HepG2 (cell line): ENCODE measurements around the gene ADGRG1. TPM values are rescaled to one million over a fixed set of nuclear protein-coding genes. Genes with fewer than 3 reads are reported as not detected.

Source experiments
- CBFB ChIP-seq: sonication (generic); formaldehyde crosslinking; IDR thresholded peaks from 2 replicates; pipeline ENCODE4 v1.4.0; 2020; ENCODE audit warnings: missing genetic modification reagents
- PITX1 ChIP-seq: sonication (generic); formaldehyde crosslinking; IDR thresholded peaks from 2 replicates; pipeline ENCODE4 v1.5.1; 2020; ENCODE audit warnings: mild to moderate bottlenecking, missing genetic modification reagents
- RARA ChIP-seq: IDR thresholded peaks from 2 replicates; pipeline ENCODE4 v1.6.1; 2016; ENCODE audit warnings: missing genetic modification reagents, missing compliant biosample characterization
- ZHX2 ChIP-seq, 2 experiments: sonication (generic) in 1 of 2; formaldehyde crosslinking in 1 of 2; IDR thresholded peaks; 2 replicates each; pipeline versions ENCODE4 v1.6.1 to v1.9.0; 2014 to 2022; ENCODE audit warnings: antibody characterized with exemption in 1 of 2, borderline replicate concordance in 1 of 2, inconsistent platforms in 1 of 2, low read depth in 1 of 2, missing genetic modification reagents in 1 of 2
- ZNF225 ChIP-seq: sonication (generic); formaldehyde crosslinking; IDR thresholded peaks from 2 replicates; pipeline ENCODE4 v1.4.0; 2020; ENCODE audit warnings: mild to moderate bottlenecking, missing genetic modification reagents
- ZNF274 ChIP-seq: sonication (generic); formaldehyde crosslinking; IDR thresholded peaks from 2 replicates; pipeline ENCODE4 v1.5.1; 2020; ENCODE audit warnings: mild to moderate bottlenecking, missing genetic modification reagents
- polyA plus RNA-seq, 8 experiments: library from polyadenylated mRNA; depleted of rRNA in 3 of 8; stranded (reverse) in 7 of 8; unstranded in 1 of 8; fragments of >200 nt; fragmentation: Illumina TruSeq in 4 of 8; extraction: Trizol in 4 of 8; gene quantifications; 2 replicates each; pipeline versions ENCODE4 v1.2.1 to v1.2.3, GENCODE V29; 2011 to 2016; ENCODE audit warnings: low read depth in 4 of 8, missing spikeins in 1 of 8, mixed read lengths in 1 of 8; ENCODE audit not compliant: insufficient read depth in 1 of 8
- total RNA-seq, 5 experiments: library from RNA; depleted of rRNA; stranded (reverse); fragments of >200 nt; fragmentation: Illumina TruSeq; extraction: Trizol; gene quantifications; 2 replicates each; pipeline ENCODE4 v1.2.3, GENCODE V29; 2016; ENCODE audit warnings: low read depth in 1 of 5

ADGRG1 gene
- total and polyA plus RNA-seq, 2 of the 13 experiments (the other 11 are each of a cell fraction or from before 2014, with no cell fraction given): 2.7 to 5.9 TPM

GRCh38 chr16:57642160-57643135 is 14.0 kb downstream of the ADGRG1 start (continued):
- TF ChIP-seq ZHX2 (IDR thresholded peaks at IDR 0.05; ENCODE audit: low read depth): no peak
- TF ChIP-seq ZHX2 (CRISPR knock-in tag; IDR thresholded peaks at IDR 0.05; ENCODE audit: borderline replicate concordance): no peak
- no peak for TF ChIP-seq PITX1 (CRISPR knock-in tag)
- no peak for TF ChIP-seq CBFB (CRISPR knock-in tag)
- TF ChIP-seq ZNF225: no peak
- TF ChIP-seq RARA (CRISPR knock-in tag): no peak
- TF ChIP-seq ZNF274 (CRISPR knock-in tag): no peak
